Loucy (cell line): ENCODE results near the gene ODAD3.

Experiments used
- H2AFZ ChIP-seq: fragments of 200-600 bp; sonication (generic); 2 replicates; pipeline ENCODE4 v1.6.0; 2016; ENCODE audit warnings: antibody characterized with exemption, mild to moderate bottlenecking, low read length, moderate library complexity
- H3F3A ChIP-seq: fragments of 200-600 bp; 2 replicates; pipeline ENCODE4 v1.6.0; 2016; ENCODE audit warnings: antibody characterized with exemption, low read depth, mild to moderate bottlenecking
- H3K27me3 ChIP-seq: fragments of 200-600 bp; sonication (generic); 2 replicates; pipeline ENCODE4 v1.6.1; 2014; ENCODE audit warnings: low read length, mild to moderate bottlenecking; ENCODE audit not compliant: insufficient read depth, poor library complexity, severe bottlenecking
- H3K36me3 ChIP-seq: fragments of 200-600 bp; sonication (generic); 2 replicates; pipeline ENCODE4 v1.6.1; 2016; ENCODE audit warnings: low read length; ENCODE audit not compliant: insufficient read depth
- H3K4me1 ChIP-seq: fragments of 200-600 bp; sonication (generic); 2 replicates; pipeline ENCODE4 v1.5.1; 2014; ENCODE audit warnings: low read length, mild to moderate bottlenecking; ENCODE audit not compliant: insufficient read depth, poor library complexity, severe bottlenecking
- H3K4me2 ChIP-seq: fragments of 200-600 bp; sonication (generic); 2 replicates; pipeline ENCODE4 v1.6.0; 2014; ENCODE audit warnings: antibody characterized with exemption, low read length, low read depth, mild to moderate bottlenecking; ENCODE audit not compliant: poor library complexity, severe bottlenecking
- H3K4me3 ChIP-seq: fragments of 200-600 bp; sonication (generic); 2 replicates; pipeline ENCODE4 v1.5.1; 2014; ENCODE audit warnings: low read length, mild to moderate bottlenecking, mixed read lengths; ENCODE audit not compliant: poor library complexity, severe bottlenecking
- H3K79me2 ChIP-seq: fragments of 200-600 bp; sonication (generic); 2 replicates; pipeline ENCODE4 v1.6.1; 2014; ENCODE audit warnings: low read length; ENCODE audit not compliant: insufficient read depth
- H3K9ac ChIP-seq: fragments of 200-600 bp; sonication (generic); 2 replicates; pipeline ENCODE4 v1.6.0; 2014; ENCODE audit warnings: mild to moderate bottlenecking, low read depth, low read length, moderate library complexity; ENCODE audit not compliant: poor library complexity, severe bottlenecking
- H3K9me2 ChIP-seq: fragments of 200-600 bp; sonication (generic); replicated peaks from 2 replicates; pipeline ENCODE4 v1.6.1; 2016; ENCODE audit warnings: low read depth, low read length, mixed read lengths
- H3K9me3 ChIP-seq: fragments of 200-600 bp; sonication (generic); 2 replicates; pipeline ENCODE4 v1.6.1; 2014; ENCODE audit warnings: mild to moderate bottlenecking, antibody characterized with exemption, low read length, low read depth; ENCODE audit not compliant: insufficient read depth
- H4K20me1 ChIP-seq: fragments of 200-600 bp; sonication (generic); 2 replicates; pipeline ENCODE4 v1.6.0; 2014; ENCODE audit warnings: antibody characterized with exemption, low read length, mild to moderate bottlenecking; ENCODE audit not compliant: insufficient read depth, poor library complexity, severe bottlenecking
- EZH2phosphoT487 ChIP-seq: fragments of 200-600 bp; IDR thresholded peaks from 2 replicates; pipeline ENCODE4 v1.6.1; 2018; ENCODE audit warnings: antibody characterized with exemption, mild to moderate bottlenecking, moderate library complexity, borderline replicate concordance
- TF ChIP-seq, protein P1 (sequence below): fragments of 200-600 bp; sonication (generic); conservative IDR thresholded peaks from 2 replicates; pipeline ENCODE4 v1.5.1; 2014; ENCODE audit warnings: mild to moderate bottlenecking, antibody characterized with exemption, low read length

The ODAD3 gene

DNA sequence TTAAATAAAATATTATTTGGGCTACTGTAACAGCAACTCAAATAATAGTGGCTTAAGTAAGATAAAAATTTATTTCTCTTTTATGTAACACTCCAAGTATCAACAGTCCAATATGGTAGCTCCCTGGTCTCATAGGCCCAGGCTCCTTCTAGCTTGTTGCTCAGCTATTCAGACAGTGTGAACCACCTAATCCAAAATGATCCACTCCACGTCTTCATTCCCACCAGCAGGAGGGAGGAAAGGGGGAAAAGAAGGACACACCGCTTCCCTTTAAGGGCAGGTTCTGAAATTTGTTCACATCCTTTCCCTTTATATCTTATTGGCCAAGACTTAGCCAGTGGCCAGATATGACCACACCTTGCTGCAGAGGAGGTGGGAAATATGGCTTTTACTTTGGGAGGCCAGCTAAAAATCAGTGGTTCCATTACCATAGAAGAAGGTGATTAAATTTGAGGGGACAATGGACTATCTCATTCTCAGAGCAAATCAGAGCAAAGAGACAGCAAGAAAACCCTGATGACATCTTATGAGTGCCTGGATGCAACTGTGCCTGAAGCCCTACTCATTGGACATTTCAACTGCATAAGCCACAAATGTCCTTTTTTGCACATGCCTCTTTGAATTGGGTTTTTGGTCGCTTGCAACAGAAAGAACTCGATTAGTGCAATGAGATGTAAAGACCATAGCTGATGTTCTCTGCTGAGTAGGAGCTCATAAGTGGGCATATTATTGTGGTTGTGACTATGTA, 43.8 kb downstream of the ODAD3 start:
- H3K9me3 ChIP-seq: no peaks in the 10 kb centered on the region
- H3K9me2 ChIP-seq: no peaks in the 10 kb centered on the region
- H3K9ac ChIP-seq: no peak overlapping the region
- no peaks in the 10 kb centered on the region for H3F3A ChIP-seq
- H3K27me3 ChIP-seq: no peaks in the 10 kb centered on the region
- no peaks in the 10 kb centered on the region for H3K36me3 ChIP-seq
- no peaks in the 10 kb centered on the region for H4K20me1 ChIP-seq
- no peak for TF ChIP-seq EZH2phosphoT487
- TF ChIP-seq, protein P1, sequence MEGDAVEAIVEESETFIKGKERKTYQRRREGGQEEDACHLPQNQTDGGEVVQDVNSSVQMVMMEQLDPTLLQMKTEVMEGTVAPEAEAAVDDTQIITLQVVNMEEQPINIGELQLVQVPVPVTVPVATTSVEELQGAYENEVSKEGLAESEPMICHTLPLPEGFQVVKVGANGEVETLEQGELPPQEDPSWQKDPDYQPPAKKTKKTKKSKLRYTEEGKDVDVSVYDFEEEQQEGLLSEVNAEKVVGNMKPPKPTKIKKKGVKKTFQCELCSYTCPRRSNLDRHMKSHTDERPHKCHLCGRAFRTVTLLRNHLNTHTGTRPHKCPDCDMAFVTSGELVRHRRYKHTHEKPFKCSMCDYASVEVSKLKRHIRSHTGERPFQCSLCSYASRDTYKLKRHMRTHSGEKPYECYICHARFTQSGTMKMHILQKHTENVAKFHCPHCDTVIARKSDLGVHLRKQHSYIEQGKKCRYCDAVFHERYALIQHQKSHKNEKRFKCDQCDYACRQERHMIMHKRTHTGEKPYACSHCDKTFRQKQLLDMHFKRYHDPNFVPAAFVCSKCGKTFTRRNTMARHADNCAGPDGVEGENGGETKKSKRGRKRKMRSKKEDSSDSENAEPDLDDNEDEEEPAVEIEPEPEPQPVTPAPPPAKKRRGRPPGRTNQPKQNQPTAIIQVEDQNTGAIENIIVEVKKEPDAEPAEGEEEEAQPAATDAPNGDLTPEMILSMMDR: no peak
- H3K4me2 ChIP-seq: no peak overlapping the region
- H2AFZ ChIP-seq: no peak overlapping the region
- H3K4me1 ChIP-seq: no peaks in the 10 kb centered on the region
- H3K4me3 ChIP-seq: no peak overlapping the region
- H3K79me2 ChIP-seq: no peaks in the 10 kb centered on the region

- H4K20me1 ChIP-seq: no peaks in the 10 kb centered on the region
- H3K9me2 ChIP-seq: no peaks in the 10 kb centered on the region
- no peaks in the 10 kb centered on the region for H3K4me1 ChIP-seq
- no peak overlapping the region for H3K4me3 ChIP-seq
- H3K36me3 ChIP-seq: no peaks in the 10 kb centered on the region
- H2AFZ ChIP-seq: no peak overlapping the region
- TF ChIP-seq EZH2phosphoT487: no peak
- TF ChIP-seq, protein P1: no peak
- no peak overlapping the region for H3K4me2 ChIP-seq
- H3K9ac ChIP-seq: no peak overlapping the region
- no peaks in the 10 kb centered on the region for H3K9me3 ChIP-seq
- no peaks in the 10 kb centered on the region for H3K27me3 ChIP-seq
- no peaks in the 10 kb centered on the region for H3K79me2 ChIP-seq
- H3F3A ChIP-seq: no peaks in the 10 kb centered on the region
Measured at GRCh38 chr19:11390359-11390758, 44.6 kb downstream of the ODAD3 start.

DNA sequence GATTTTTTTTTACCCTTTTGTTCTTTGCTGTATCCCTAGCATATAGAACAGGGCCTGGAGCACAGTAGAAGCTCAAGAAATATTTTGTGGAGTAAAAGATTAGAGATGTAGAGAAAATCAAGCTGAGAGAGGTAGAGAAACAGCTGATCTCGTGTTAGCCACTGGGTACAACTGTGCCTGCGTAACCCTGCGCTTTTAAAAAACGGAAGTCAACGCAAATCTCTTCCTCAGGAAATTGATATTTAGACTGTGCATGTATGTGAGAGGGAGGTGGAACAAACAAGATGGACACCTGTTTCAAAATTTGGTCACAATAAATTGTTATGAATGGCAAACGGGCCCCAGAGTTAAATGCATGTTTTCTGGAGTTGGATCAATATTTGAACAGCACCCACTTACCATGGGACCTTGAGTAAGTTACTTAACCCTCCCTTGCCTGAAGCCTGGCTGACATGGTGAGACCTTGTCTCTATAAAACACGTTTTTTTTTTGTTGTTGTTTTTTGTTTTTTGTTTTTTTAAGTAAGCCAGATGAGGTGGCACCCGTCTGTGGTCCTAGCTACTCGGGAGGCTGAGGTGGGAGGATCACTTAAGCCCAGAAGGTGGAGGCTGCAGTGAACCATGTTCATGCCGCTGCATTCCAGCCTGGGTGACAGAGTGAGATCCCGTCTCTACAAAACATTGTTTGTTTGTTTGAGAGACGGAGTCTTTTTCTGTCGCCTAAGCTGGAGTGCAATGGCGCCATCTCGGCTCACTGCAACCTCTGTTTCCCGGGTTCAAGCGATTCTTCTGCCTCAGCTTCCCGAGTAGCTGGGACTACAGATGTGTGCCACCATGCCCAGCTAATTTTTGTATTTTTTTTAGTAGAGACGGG, 47.5 kb downstream of the ODAD3 start:
- no peak overlapping the region for H3K4me3 ChIP-seq
- no peaks in the 10 kb centered on the region for H3K9me3 ChIP-seq
- H3K36me3 ChIP-seq: no peaks in the 10 kb centered on the region
- no peaks in the 10 kb centered on the region for H3K9me2 ChIP-seq
- H4K20me1 ChIP-seq: peaks cover 5% of the 10 kb centered on the region
- no peak overlapping the region for H2AFZ ChIP-seq
- no peak overlapping the region for H3K4me2 ChIP-seq
- H3F3A ChIP-seq: no peaks in the 10 kb centered on the region
- no peaks in the 10 kb centered on the region for H3K79me2 ChIP-seq
- TF ChIP-seq, protein P1: no peak
- no peak for TF ChIP-seq EZH2phosphoT487
- H3K9ac ChIP-seq: no peak overlapping the region
- peaks cover 17% of the 10 kb centered on the region for H3K4me1 ChIP-seq
- H3K27me3 ChIP-seq: no peaks in the 10 kb centered on the region
